Activated CD8-positive, alpha-beta memory T cell treated with anti-CD3 and anti-CD28 coated beads, Interleukin-2, amount 50 U/mL, for 1 hour (primary cell): ENCODE data around the gene SRP19.
"Not testable (repeated sequence)": the region's sequence is repeated elsewhere in the genome, so short reads cannot be mapped to it uniquely, and the experiment has no call there.

Source experiments
- DNase-seq: peaks from one replicate; pipeline ENCODE4 v3.0.0-alpha.2; 2020; ENCODE audit errors: extremely low read depth

SRP19 gene

DNA sequence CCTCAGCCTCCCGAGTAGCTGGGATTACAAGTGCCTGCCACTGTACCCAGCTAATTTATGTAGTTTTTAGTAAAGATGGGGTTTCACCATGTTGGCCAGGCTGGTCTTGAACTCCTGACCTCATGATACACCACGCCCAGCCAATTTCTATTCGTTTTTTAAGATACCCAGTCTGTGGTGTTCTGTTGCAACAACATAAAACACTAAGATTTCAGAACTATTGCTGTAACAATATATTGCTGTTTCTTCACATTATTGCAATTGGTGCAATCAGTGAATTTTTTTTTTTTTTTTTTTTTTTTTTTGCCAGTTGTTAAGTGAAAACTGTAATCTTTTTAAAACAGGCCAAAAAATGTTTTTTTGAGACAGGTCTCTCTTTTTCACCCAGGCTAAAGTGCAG, 9.9 kb downstream of the SRP19 start:
- no peak for DNase-seq

DNA sequence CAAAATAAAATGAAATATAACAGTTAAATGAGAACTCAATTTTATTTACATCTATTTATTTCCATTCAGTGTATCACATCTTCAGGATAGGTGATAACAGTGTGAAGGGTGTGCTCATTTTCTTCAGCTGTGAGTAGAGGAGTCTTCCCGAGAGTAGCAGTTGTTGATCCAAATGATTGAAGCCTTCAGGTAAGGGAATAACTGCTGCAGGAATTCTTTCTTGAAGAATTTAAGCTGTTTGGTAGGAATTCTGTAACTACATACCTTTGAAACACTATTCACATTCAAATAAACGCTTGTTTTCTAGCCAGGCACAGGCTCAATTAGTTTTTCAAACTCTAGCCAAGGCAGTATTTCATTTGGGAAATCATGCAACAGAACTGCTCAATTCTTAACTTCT, 15.3 kb downstream of the SRP19 start:
- no peak for DNase-seq

DNA sequence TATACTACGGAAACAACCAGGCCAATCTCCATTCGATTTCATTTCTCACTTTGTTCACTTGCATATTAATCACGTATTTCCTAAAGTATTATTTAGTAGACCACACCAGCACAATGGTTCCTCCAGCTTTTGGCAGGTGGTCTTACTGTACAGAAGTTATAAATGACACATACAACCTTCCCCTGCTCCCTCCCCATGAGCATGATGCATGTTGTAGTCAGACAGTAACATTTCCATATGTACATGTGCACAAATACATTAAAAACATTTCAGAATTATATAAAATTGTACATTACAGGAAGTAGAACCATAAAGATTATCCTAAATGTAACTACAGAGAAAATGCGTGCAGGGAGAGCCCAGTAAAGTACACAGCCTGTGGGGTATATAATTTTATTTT, 17.0 kb downstream of the SRP19 start:
- no peak for DNase-seq

- peak; percentile 20 for DNase-seq
These were observed 17.7 kb downstream of the SRP19 start for GRCh38 chr5:112878760-112879159.

- DNase-seq: no peak
These were observed 19.3 kb downstream of the SRP19 start for GRCh38 chr5:112880219-112880964.

DNA sequence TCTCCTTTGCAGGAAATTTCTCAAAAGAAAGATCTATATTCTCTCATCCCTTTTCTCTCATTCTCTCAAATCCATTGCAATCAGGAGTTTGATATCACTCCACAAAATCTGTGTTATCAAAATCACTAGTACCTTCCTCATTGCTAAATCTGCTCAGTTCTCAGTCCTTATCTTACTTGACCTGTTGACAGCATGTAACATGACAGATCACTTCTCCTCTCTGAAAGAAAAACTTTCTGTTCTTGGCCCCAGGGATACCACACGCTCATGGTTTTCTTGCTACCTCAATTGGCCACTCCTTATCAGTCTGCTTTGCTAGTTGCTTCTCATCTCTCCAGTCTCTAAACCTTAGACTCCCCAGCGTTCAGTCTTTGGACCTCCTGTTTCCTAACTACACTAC, 22.1 kb downstream of the SRP19 start:
- no peak for DNase-seq

DNA sequence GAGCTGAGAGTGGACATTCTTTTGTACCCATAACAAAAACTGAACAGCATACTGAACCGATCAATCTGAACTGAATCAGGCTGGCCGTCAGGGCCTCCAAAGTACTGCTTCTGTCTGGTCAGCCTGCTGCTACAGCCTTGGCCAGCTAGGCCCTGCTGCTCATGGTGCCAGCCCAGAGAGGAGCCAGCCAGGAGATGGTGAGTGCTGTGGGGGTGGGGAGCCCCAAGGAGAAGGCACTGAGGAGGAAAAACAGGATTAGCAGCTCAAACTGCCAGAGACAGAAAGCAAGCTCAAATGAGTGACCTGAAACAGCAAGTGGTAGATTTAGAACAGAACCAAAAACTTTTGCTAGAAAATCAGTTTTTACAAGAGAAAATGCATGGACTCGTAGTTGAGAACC, 23.9 kb downstream of the SRP19 start:
- DNase-seq: no peak

GRCh38 chr5:112886975-112887374, 25.9 kb downstream of the SRP19 start:
- no peak for DNase-seq

GRCh38 chr5:112892066-112892465, 31.0 kb downstream of the SRP19 start:
- not testable (repeated sequence) for DNase-seq

DNA sequence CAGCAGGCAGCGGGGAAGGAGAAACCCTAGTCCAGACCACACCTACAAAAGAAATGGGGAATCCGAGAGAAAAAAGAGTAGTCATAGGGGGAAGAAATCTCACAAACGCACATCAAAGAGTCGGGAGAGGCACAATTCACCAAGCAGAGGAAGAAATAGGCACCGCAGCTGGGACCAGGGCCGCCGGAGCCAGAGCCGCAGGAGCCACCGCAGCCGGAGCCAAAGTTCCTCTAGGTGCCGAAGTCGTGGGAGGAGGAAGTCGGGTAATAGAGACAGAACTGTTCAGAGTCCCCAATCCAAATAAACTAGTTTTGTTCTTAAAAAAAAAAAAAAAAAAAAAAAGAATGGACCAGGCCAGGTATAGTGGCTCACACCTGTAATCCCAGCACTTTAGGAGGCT, 31.7 kb downstream of the SRP19 start:
- DNase-seq: no peak

DNA sequence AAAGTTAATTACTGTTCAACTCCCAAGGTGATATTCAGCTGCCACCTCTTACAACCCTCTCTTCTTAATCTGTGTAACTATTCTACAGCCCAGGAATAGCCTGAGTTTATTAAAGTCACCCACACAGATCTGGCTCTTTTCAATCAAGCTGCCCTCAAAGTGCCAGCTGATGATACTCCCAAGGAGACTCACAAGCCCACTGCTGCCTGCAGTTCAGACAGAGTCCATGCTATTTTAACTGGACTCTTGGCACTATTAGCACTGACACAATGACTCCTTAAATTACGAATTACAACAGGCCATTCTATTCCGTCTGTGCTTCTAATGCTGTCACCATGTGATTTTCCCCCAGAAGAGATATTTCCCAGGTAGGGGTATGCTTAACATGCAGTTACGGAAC, 34.6 kb downstream of the SRP19 start:
- no peak for DNase-seq

DNA sequence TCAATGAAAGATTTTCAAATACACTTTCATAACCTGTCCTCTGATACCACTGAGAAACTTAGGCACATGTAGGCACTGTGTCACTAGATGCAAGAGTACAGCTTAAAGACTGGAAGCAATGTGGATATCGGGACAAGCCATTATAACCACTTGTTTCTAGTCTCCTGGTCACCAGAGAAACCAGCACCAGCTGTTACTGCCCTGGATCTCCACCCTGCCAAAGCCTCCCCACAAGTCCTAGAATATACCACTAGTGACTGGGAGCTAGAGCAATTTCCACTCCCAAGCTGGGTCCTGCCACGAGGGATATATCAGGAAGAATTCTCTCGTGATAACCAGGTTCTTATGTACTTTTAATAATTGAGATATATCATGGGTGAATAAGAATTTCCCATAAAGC, 41.5 kb downstream of the SRP19 start:
- DNase-seq: no peak

- DNase-seq: not testable (repeated sequence)
These were observed 43.9 kb downstream of the SRP19 start for GRCh38 chr5:112904996-112905395.

DNA sequence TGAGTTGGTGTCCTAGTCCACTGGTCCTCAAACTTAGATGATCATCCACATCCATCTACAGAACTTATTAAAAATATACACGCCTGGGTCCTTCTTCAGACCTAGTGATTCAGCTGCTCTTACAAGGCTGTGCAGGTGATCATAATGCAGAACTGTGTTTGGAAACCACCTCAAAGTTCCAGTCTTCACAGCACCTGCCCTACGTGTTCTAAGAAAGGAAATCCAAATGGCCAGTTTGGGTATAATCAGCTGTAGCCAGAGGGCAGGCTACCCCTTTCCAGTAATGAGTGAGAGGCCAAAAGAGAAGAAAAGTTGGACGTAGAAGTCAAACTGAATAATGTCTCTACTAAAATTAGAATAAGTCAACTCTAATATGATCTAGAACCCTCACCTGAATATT, 45.5 kb downstream of the SRP19 start:
- DNase-seq: no peak

DNA sequence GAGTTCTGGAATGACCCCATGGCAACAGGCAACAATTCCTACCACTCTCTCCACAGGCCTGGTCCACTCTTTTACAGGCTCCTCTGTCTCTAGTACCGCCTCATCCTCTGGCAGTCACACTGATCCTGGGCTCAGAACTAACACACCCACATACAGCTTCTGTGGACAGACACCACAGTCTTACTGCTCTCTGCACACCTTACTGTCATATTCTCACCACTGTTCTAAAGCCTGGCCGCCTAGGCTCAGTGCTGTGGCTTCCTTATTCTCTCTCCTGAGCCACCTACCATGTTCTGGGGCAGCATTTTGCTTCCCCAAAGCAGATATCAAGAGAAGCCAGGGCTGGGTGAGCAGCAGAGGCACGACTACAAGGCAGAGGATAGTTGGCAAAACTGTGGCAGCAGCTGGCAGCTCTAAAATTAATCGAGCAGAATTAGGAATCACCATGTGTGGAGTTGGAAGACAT, 46.1 kb downstream of the SRP19 start:
- no peak for DNase-seq

- DNase-seq: no peak
These were observed 47.8 kb downstream of the SRP19 start for GRCh38 chr5:112908854-112909253.

DNA sequence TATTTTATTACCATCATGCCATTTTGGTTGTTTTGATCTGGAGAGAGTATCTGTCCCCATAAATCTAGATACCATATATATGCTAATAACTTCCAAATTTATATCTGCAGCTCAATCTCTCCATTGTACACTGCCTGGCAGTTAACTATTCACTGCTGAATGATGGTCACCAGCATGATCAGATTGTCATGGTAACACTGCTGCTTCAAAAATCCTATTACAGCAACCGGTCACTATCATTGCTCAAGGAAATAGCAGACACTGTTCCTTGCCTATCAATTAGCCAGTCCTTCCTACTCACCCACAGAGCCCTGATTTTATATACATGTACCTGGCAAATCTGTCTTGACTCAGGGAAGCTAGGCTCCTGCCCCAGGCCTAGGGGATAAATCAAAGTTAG, 49.4 kb downstream of the SRP19 start:
- DNase-seq: no peak

- no peak for DNase-seq
These were observed 53.5 kb downstream of the SRP19 start for GRCh38 chr5:112914584-112914983.

- no peak for DNase-seq
These were observed 54.7 kb downstream of the SRP19 start for GRCh38 chr5:112915831-112916230.

GRCh38 chr5:112917453-112917995, 56.4 kb downstream of the SRP19 start:
- DNase-seq: no peak

DNA sequence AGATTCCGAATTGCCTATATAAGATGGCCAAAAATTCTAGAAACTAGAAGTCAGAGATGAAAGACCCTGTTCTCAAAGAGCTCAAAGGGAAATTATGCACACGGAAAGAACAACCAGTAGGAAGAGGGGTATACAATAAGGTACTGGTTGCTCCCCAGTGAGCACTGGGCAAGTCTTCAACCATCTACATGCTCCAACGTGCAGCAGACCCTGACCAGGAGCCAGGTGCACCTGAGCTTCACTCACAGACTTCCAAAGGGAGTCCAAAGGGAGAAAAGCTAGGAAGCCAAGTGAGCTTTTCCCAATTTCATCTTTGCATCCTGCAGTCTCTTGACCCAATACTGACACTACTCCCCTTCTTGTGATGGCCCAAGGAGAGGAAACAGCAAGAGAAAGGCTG, 57.0 kb downstream of the SRP19 start:
- no peak for DNase-seq

DNA sequence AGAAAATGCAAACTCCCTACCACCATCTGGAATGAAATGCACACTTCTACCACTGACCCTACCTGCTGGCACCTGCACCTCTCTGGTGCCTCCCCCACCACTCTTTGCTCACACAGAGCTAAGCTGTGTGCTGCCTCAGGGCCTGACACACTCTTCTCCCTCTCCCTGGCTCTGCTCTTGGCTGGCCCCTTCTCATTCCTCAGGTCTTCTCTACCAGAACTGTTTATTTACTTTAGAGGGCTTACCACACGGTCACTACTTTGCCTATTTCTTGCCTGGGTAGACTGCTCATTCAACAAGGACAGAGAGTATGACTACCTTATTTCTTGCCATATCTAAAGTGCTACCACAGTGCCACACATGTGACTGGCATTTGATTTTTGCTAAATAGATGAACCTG, 57.6 kb downstream of the SRP19 start:
- DNase-seq: no peak
